ENCODE results near the gene DAPK1. TPM values are rescaled to one million over a fixed set of nuclear protein-coding genes. Genes with fewer than 3 reads are reported as not detected.

The DAPK1 gene
- total and polyA plus RNA-seq, 12 donors, result 5.4 to 44.6 (median 21.3) TPM

- TF ChIP-seq CTCF (IDR thresholded peaks at IDR 0.05) (no peak), POLR2A (IDR thresholded peaks at IDR 0.05) (no peak)
- no peak overlapping the region for H3K4me3 ChIP-seq
- no peaks in the 10 kb centered on the region for H3K9me3 ChIP-seq (replicated peaks in 1 of 3)
- DNase-seq, result no peak
- 74 to 76% (median 74%) methylated on average over 3 of the region's 3 CpGs for WGBS, 4 donors
- intact Hi-C loops (cut with DNase I), result no loop called here
- H3K36me3 ChIP-seq (replicated peaks in 1 of 2), result no peaks in the 10 kb centered on the region
- peaks cover 4 to 37% of the 10 kb centered on the region in 2 donors for H3K4me1 ChIP-seq (replicated peaks in 1 of 2)
- H3K27ac ChIP-seq, result peak overlapping the region in 3 of 5 donors; percentile 40 to 63 (median 54)
- no peaks in the 10 kb centered on the region for H3K27me3 ChIP-seq
Measured at GRCh38 chr9:87516926-87517290, 19.2 kb downstream of the DAPK1 start.

GRCh38 chr9:87517732-87518131, 20.1 kb downstream of the DAPK1 start:
- H3K4me1 ChIP-seq (replicated peaks in 1 of 2), result peaks cover 4 to 37% of the 10 kb centered on the region in 2 donors
- 64 to 78% (median 71%) methylated on average over 6 of the region's 6 CpGs for WGBS, 4 donors
- intact Hi-C loops (cut with DNase I), result no loop called here

GRCh38 chr9:87518702-87519335, 21.2 kb downstream of the DAPK1 start:
- Histone ChIP-seq H3K4me3 (no peak overlapping the region), H3K4me1 (replicated peaks in 1 of 2) (peaks cover 4 to 37% of the 10 kb centered on the region in 2 donors), H3K9me3 (replicated peaks in 1 of 3) (no peaks in the 10 kb centered on the region), H3K27me3 (no peaks in the 10 kb centered on the region), H3K27ac (peak overlapping the region in 3 of 5 donors; percentile 20 to 51 (median 44)), H3K36me3 (replicated peaks in 1 of 2) (no peaks in the 10 kb centered on the region)
- 29 to 51% (median 41%) methylated on average over 9 to 12 of the region's 12 CpGs for WGBS, 4 donors
- intact Hi-C loops (cut with DNase I), result no loop called here
- TF ChIP-seq CTCF (IDR thresholded peaks at IDR 0.05) (no peak), POLR2A (IDR thresholded peaks at IDR 0.05) (no peak)
- DNase-seq, result peak; percentile 48 to 87 (median 72)

More at GRCh38 chr9:87517732-87518131, 20.1 kb downstream of the DAPK1 start:
- no peak for DNase-seq
- Histone ChIP-seq H3K9me3 (replicated peaks in 1 of 3) (no peaks in the 10 kb centered on the region), H3K4me3 (no peak overlapping the region), H3K27me3 (no peaks in the 10 kb centered on the region), H3K27ac (no peak overlapping the region), H3K36me3 (replicated peaks in 1 of 2) (no peaks in the 10 kb centered on the region)
- TF ChIP-seq CTCF (IDR thresholded peaks at IDR 0.05) (no peak), POLR2A (IDR thresholded peaks at IDR 0.05) (no peak)

- H3K4me3 ChIP-seq, result no peak overlapping the region
- no peak for DNase-seq
- TF ChIP-seq POLR2A (IDR thresholded peaks at IDR 0.05) (no peak), CTCF (IDR thresholded peaks at IDR 0.05) (no peak)
- H3K27me3 ChIP-seq, result no peaks in the 10 kb centered on the region
- H3K9me3 ChIP-seq (replicated peaks in 1 of 3), result no peaks in the 10 kb centered on the region
- 46 to 100% (median 63%) methylated on average over 3 of the region's 3 CpGs for WGBS, 4 donors
- H3K36me3 ChIP-seq (replicated peaks in 1 of 2), result no peaks in the 10 kb centered on the region
- intact Hi-C loops (cut with DNase I), result no loop called here
- H3K27ac ChIP-seq, result peak overlapping the region in 3 of 5 donors; percentile 20 to 51 (median 44)
- H3K4me1 ChIP-seq (replicated peaks in 1 of 2), result peaks cover 4 to 37% of the 10 kb centered on the region in 2 donors
Measured at GRCh38 chr9:87519461-87519860, 21.8 kb downstream of the DAPK1 start.

Data from adrenal gland (tissue), 12 donors.